ENCODE results near the gene TEX13D. TPM values are rescaled to one million over a fixed set of nuclear protein-coding genes. Genes with fewer than 3 reads are reported as not detected.

The TEX13D gene
- total and polyA plus RNA-seq, 4 donors, result not detected

- TF ChIP-seq FOXA2 (IDR thresholded peaks at IDR 0.05) (no peak), JUND (IDR thresholded peaks at IDR 0.05) (no peak), MAX (IDR thresholded peaks at IDR 0.05) (no peak), HNF4G (IDR thresholded peaks at IDR 0.05) (no peak), REST (IDR thresholded peaks at IDR 0.05) (no peak), HNF4A (conservative IDR thresholded peaks at IDR 0.05) (no peak), ZBTB33 (IDR thresholded peaks at IDR 0.05) (no peak), YY1 (IDR thresholded peaks at IDR 0.05) (no peak), SP1 (IDR thresholded peaks at IDR 0.05) (no peak), GABPA (IDR thresholded peaks at IDR 0.05 in 1 of 2, conservative IDR thresholded peaks at IDR 0.05 in 1 of 2) (no peak), RXRA (IDR thresholded peaks at IDR 0.05) (no peak)
- H3K9me3 ChIP-seq (ENCODE audit: control insufficient read depth in 4 of 4, low read length in 3 of 4), result no peaks in the 10 kb centered on the region
- 65% methylated on average over 3 of the region's 3 CpGs for WGBS
Observed at GRCh38 chrX:124358800-124359383, 26.4 kb downstream of the TEX13D start.

GRCh38 chrX:124362072-124362471 is 29.6 kb downstream of the TEX13D start:
- no peak for DNase-seq (ENCODE audit: low spot score)
- H3K27me3 ChIP-seq (ENCODE audit: control insufficient read depth in 4 of 4, insufficient read depth in 4 of 4, low read length in 3 of 4), result no peaks in the 10 kb centered on the region
- H3K4me1 ChIP-seq (ENCODE audit: control insufficient read depth in 4 of 4, insufficient read depth in 4 of 4, low read length in 3 of 4), result no peaks in the 10 kb centered on the region
- H3K27ac ChIP-seq (ENCODE audit: low read depth in 1 of 2, low read length in 2 of 2), result no peak overlapping the region
- no peak overlapping the region for H3K9ac ChIP-seq (ENCODE audit: low read depth in 1 of 2, low read length in 2 of 2)
- H3K4me3 ChIP-seq (ENCODE audit: low read depth in 1 of 3, low read length in 3 of 3), result no peak overlapping the region
- TF ChIP-seq HNF4G (IDR thresholded peaks at IDR 0.05), result no peak
- TF ChIP-seq REST (IDR thresholded peaks at IDR 0.05), result no peak
- no peak for TF ChIP-seq YY1 (IDR thresholded peaks at IDR 0.05)
- TF ChIP-seq FOXA2 (IDR thresholded peaks at IDR 0.05), result no peak
- TF ChIP-seq FOXA1 (IDR thresholded peaks at IDR 0.05), result no peak
- no peak for TF ChIP-seq HNF4A (conservative IDR thresholded peaks at IDR 0.05)
- TF ChIP-seq NR2F2 (IDR thresholded peaks at IDR 0.05), result no peak
- no peak for TF ChIP-seq RAD21 (IDR thresholded peaks at IDR 0.05)
- no peak for TF ChIP-seq ZBTB33 (IDR thresholded peaks at IDR 0.05)
- no peak for TF ChIP-seq JUND (IDR thresholded peaks at IDR 0.05)
- TF ChIP-seq GABPA (IDR thresholded peaks at IDR 0.05 in 1 of 2, conservative IDR thresholded peaks at IDR 0.05 in 1 of 2), result no peak
- no peak for TF ChIP-seq ATF3 (IDR thresholded peaks at IDR 0.05)
- no peak for TF ChIP-seq CTCF (IDR thresholded peaks at IDR 0.05; ENCODE audit: low read depth, low read length, missing input control)
- no peak for TF ChIP-seq SP1 (IDR thresholded peaks at IDR 0.05)
- no peak for TF ChIP-seq MAX (IDR thresholded peaks at IDR 0.05)
- no peaks in the 10 kb centered on the region for H3K36me3 ChIP-seq (ENCODE audit: control insufficient read depth in 4 of 4, insufficient read depth in 3 of 4, low read depth in 1 of 4, low read length in 3 of 4)
- 71% methylated on average over 2 of the region's 2 CpGs for WGBS
- H3K9me3 ChIP-seq (ENCODE audit: control insufficient read depth in 4 of 4, low read length in 3 of 4), result no peaks in the 10 kb centered on the region

More at GRCh38 chrX:124358800-124359383, 26.4 kb downstream of the TEX13D start:
- H3K4me1 ChIP-seq (ENCODE audit: control insufficient read depth in 4 of 4, insufficient read depth in 4 of 4, low read length in 3 of 4), result no peaks in the 10 kb centered on the region
- DNase-seq (ENCODE audit: low spot score), result no peak
- no peak overlapping the region for H3K9ac ChIP-seq (ENCODE audit: low read depth in 1 of 2, low read length in 2 of 2)
- H3K4me3 ChIP-seq (ENCODE audit: low read depth in 1 of 3, low read length in 3 of 3), result no peak overlapping the region
- no peaks in the 10 kb centered on the region for H3K27me3 ChIP-seq (ENCODE audit: control insufficient read depth in 4 of 4, insufficient read depth in 4 of 4, low read length in 3 of 4)
- no peaks in the 10 kb centered on the region for H3K36me3 ChIP-seq (ENCODE audit: control insufficient read depth in 4 of 4, insufficient read depth in 3 of 4, low read depth in 1 of 4, low read length in 3 of 4)
- no peak overlapping the region for H3K27ac ChIP-seq (ENCODE audit: low read depth in 1 of 2, low read length in 2 of 2)
